ENCODE results near the gene RELL2. TPM values are rescaled to one million over a fixed set of nuclear protein-coding genes. Genes with fewer than 3 reads are reported as not detected.

RELL2 gene
- total RNA-seq, 2 experiments from 2014 or later, result 28.0 to 43.1 TPM

- TF ChIP-seq CTCF (conservative IDR thresholded peaks at IDR 0.05; ENCODE audit: low read length), result no peak
- TF ChIP-seq EZH2phosphoT487 (IDR thresholded peaks at IDR 0.05; ENCODE audit: borderline replicate concordance, low read depth, low read length), result no peak
- DNase-seq (ENCODE audit: low spot score), result no peak
- POLR2A ChIA-PET, result no interaction called here
- H3K9me2 ChIP-seq (ENCODE audit: insufficient read depth, low read length), result no peaks in the 10 kb centered on the region
- no peak overlapping the region for H2AFZ ChIP-seq (ENCODE audit: low read length)
- no peak overlapping the region for H3K4me2 ChIP-seq (ENCODE audit: low read length)
- no peaks in the 10 kb centered on the region for H3K36me3 ChIP-seq (ENCODE audit: insufficient read depth, low read length)
- CTCF ChIA-PET (ENCODE audit: unreplicated experiment), result interaction anchor here (1.5 kb wide), 1 partner anchor 19 kb away, joined by 4 read pairs; no protein-coding TSS in a partner anchor
- H4K20me1 ChIP-seq (ENCODE audit: insufficient read depth, low read length), result no peaks in the 10 kb centered on the region
- intact Hi-C loops (cut with micrococcal nuclease; ENCODE audit: unreplicated experiment), result no loop called here
- no peak overlapping the region for H3K27ac ChIP-seq (ENCODE audit: low read depth, low read length, poor library complexity, severe bottlenecking)
- BruUV-seq (replicated peaks), result no TSS peak
- H3K4me3 ChIP-seq (ENCODE audit: low read depth, low read length, poor library complexity, severe bottlenecking), result no peak overlapping the region
- H3K79me2 ChIP-seq (ENCODE audit: insufficient read depth, low read depth, low read length), result no peaks in the 10 kb centered on the region
- no peaks in the 10 kb centered on the region for H3K9me3 ChIP-seq (ENCODE audit: low read length)
- no peaks in the 10 kb centered on the region for H3K4me1 ChIP-seq (ENCODE audit: insufficient read depth, low read length, poor library complexity, severe bottlenecking)
Observed at GRCh38 chr5:141657404-141657803, 20.6 kb downstream of the RELL2 start.

- no peak for DNase-seq (ENCODE audit: low spot score)
- H3K4me1 ChIP-seq (ENCODE audit: insufficient read depth, low read length, poor library complexity, severe bottlenecking), result no peaks in the 10 kb centered on the region
- TF ChIP-seq CTCF (conservative IDR thresholded peaks at IDR 0.05; ENCODE audit: low read length) (no peak), EZH2phosphoT487 (IDR thresholded peaks at IDR 0.05; ENCODE audit: borderline replicate concordance, low read depth, low read length) (no peak)
- H3K9me2 ChIP-seq (ENCODE audit: insufficient read depth, low read length), result no peaks in the 10 kb centered on the region
- H3K9me3 ChIP-seq (ENCODE audit: low read length), result no peaks in the 10 kb centered on the region
- H3K36me3 ChIP-seq (ENCODE audit: insufficient read depth, low read length), result no peaks in the 10 kb centered on the region
- H3K79me2 ChIP-seq (ENCODE audit: insufficient read depth, low read depth, low read length), result no peaks in the 10 kb centered on the region
- ChIA-PET POLR2A (no interaction called here), CTCF (ENCODE audit: unreplicated experiment) (interaction anchor here (1.5 kb wide), 1 partner anchor 18 kb away, joined by 4 read pairs; no protein-coding TSS in a partner anchor)
- no peak overlapping the region for H3K4me2 ChIP-seq (ENCODE audit: low read length)
- intact Hi-C loops (cut with micrococcal nuclease; ENCODE audit: unreplicated experiment), result no loop called here
- H4K20me1 ChIP-seq (ENCODE audit: insufficient read depth, low read length), result no peaks in the 10 kb centered on the region
- no peak overlapping the region for H2AFZ ChIP-seq (ENCODE audit: low read length)
- no peak overlapping the region for H3K27ac ChIP-seq (ENCODE audit: low read depth, low read length, poor library complexity, severe bottlenecking)
- H3K4me3 ChIP-seq (ENCODE audit: low read depth, low read length, poor library complexity, severe bottlenecking), result no peak overlapping the region
- BruUV-seq (replicated peaks), result no TSS peak
Observed at GRCh38 chr5:141657937-141658545, 21.2 kb downstream of the RELL2 start.

- BruUV-seq (replicated peaks), result no TSS peak
- Histone ChIP-seq H3K4me2 (ENCODE audit: low read length) (no peak overlapping the region), H3K27ac (ENCODE audit: low read depth, low read length, poor library complexity, severe bottlenecking) (no peak overlapping the region), H3K9me2 (ENCODE audit: insufficient read depth, low read length) (no peaks in the 10 kb centered on the region), H3K4me3 (ENCODE audit: low read depth, low read length, poor library complexity, severe bottlenecking) (no peak overlapping the region), H3K4me1 (ENCODE audit: insufficient read depth, low read length, poor library complexity, severe bottlenecking) (no peaks in the 10 kb centered on the region), H3K79me2 (ENCODE audit: insufficient read depth, low read depth, low read length) (no peaks in the 10 kb centered on the region), H2AFZ (ENCODE audit: low read length) (no peak overlapping the region), H3K9me3 (ENCODE audit: low read length) (no peaks in the 10 kb centered on the region), H4K20me1 (ENCODE audit: insufficient read depth, low read length) (no peaks in the 10 kb centered on the region), H3K36me3 (ENCODE audit: insufficient read depth, low read length) (no peaks in the 10 kb centered on the region)
- TF ChIP-seq EZH2phosphoT487 (IDR thresholded peaks at IDR 0.05; ENCODE audit: borderline replicate concordance, low read depth, low read length), result no peak
- TF ChIP-seq CTCF (conservative IDR thresholded peaks at IDR 0.05; ENCODE audit: low read length), result no peak
- intact Hi-C loops (cut with micrococcal nuclease; ENCODE audit: unreplicated experiment), result no loop called here
- no peak for DNase-seq (ENCODE audit: low spot score)
- ChIA-PET CTCF (ENCODE audit: unreplicated experiment) (no interaction called here), POLR2A (interaction anchor here (1.5 kb wide), 1 partner anchor 11 kb away, joined by 3 read pairs; the partner anchor contains the start of gene FCHSD1)
Observed at GRCh38 chr5:141662028-141662427, 25.2 kb downstream of the RELL2 start.

Data from OCI-LY7 (cell line).